Upper lobe of left lung (tissue), 6 donors: Measurements from ENCODE around the gene CDCP2. TPM values are rescaled to one million over a fixed set of nuclear protein-coding genes. Genes with fewer than 3 reads are reported as not detected.
A peak's percentile ranks its signal among the peaks of the same experiment; 100 is the strongest.
"Not testable (repeated sequence)": the region's sequence is repeated elsewhere in the genome, so short reads cannot be mapped to it uniquely, and the experiment has no call there.

Experiments
- ATAC-seq, 2 donors: fragments of 200-7000 bp; cut with Tn5 transposase; one replicate each; pipeline ENCODE4 v1.9.1; 2022; ENCODE audit warnings: mild to moderate bottlenecking in 2 of 2, moderate library complexity in 2 of 2; ENCODE audit not compliant: low FRiP score in 2 of 2
- DNase-seq, 2 donors: peaks; one replicate each; pipeline ENCODE4 v3.0.0-alpha.2; 2019 to 2020
- H3K27ac ChIP-seq, 4 donors: fragments of 200-600 bp; sonication (generic); one replicate each; pipeline ENCODE4 v1.5.1; 2016 to 2019
- H3K27me3 ChIP-seq, 4 donors: fragments of 200-600 bp; sonication (generic); one replicate each; pipeline ENCODE4 v1.5.1; 2017 to 2019
- H3K36me3 ChIP-seq, 4 donors: fragments of 200-600 bp; sonication (generic); one replicate each; pipeline ENCODE4 v1.5.1; 2016 to 2019
- H3K4me1 ChIP-seq, 4 donors: fragments of 200-600 bp; sonication (generic); one replicate each; pipeline ENCODE4 v1.5.1; 2018 to 2019
- H3K4me3 ChIP-seq, 4 donors: fragments of 200-600 bp; sonication (generic); one replicate each; pipeline ENCODE4 v1.5.1; 2017 to 2019; ENCODE audit warnings: mild to moderate bottlenecking in 2 of 4, moderate library complexity in 1 of 4
- H3K9me3 ChIP-seq, 4 donors: fragments of 200-600 bp; sonication (generic); one replicate each; pipeline ENCODE4 v1.5.1; 2018 to 2019
- EP300 ChIP-seq, 4 donors: sonication (generic); formaldehyde crosslinking; IDR thresholded peaks; one replicate each; pipeline ENCODE4 v1.5.1; 2017; ENCODE audit warnings: antibody characterized with exemption in 4 of 4, control low read depth in 2 of 4
- POLR2A ChIP-seq, 4 donors: fragments of 450-650 bp; IDR thresholded peaks; one replicate each; pipeline ENCODE4 v1.5.1; 2016 to 2017; ENCODE audit warnings: antibody characterized with exemption in 4 of 4, mild to moderate bottlenecking in 2 of 4
- POLR2AphosphoS5 ChIP-seq, 2 donors: sonication (generic); formaldehyde crosslinking; IDR thresholded peaks; one replicate each; pipeline ENCODE4 v1.5.1; 2017; ENCODE audit warnings: antibody characterized with exemption in 2 of 2
- WGBS, 2 donors: methylation state at CpG; one replicate each; pipeline ENCODE4 v1.1.5; 2017 to 2018; 5-methylcytosine and 5-hydroxymethylcytosine counted together
- total RNA-seq, 6 donors: library from RNA; depleted of rRNA in 4 of 6; stranded (reverse); fragments of >200 nt in 4 of 6; gene quantifications; one replicate each; pipeline versions ENCODE4 v1.1.0 to v1.2.1, GENCODE V29; 2016 to 2021
- TF ChIP-seq, protein P1 (sequence below), 6 experiments: fragments of 450-650 bp in 4 of 6; fragments of 200-600 bp in 2 of 6; sonication (generic) in 2 of 6; IDR thresholded peaks; one replicate each; pipeline ENCODE4 v1.5.1; 2016 to 2019; ENCODE audit warnings: antibody characterized with exemption in 6 of 6
- donor health status: DM: no; HTN: no; CAD: no; lungs with moderate emphysema.
- donor health status: DM: no; HTN: yes; CAD: no; lungs with severe emphysema.

CDCP2 gene
- total RNA-seq, 6 donors from 2014 or later: not detected

DNA sequence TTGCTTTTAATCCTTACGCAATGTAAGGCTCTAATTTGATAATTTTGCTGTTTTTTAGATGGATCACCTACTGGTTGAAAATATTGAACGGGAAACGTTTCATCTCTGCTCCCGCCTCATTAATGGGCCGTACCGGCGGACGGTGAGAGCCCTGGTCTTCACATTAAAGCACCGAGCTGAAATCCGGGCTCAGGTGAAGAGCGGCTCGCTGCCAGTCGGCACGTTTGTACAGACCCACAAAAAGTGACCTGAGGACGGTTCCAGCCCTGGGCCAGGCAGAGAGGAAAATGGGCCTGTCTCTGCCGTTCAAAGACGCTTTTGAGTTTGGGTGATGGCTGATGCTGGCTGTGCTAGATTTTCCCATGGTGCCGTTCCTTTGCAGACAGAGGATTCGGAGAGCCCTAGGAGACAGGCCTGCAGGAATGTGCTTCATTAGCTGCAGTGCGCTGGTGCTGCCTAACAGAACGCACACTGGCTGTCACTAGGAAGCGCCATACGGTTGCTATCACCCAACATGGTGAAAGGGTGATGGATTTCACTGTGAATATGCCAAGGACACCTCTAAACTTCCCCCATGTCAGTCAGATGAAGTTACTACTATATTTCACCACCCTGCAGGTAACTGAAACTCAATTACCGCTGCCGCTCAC lies 56.4 kb downstream of the CDCP2 start:
- 52 to 61% methylated on average over 22 to 25 of the region's 25 CpGs for WGBS, 2 donors
- TF ChIP-seq EP300 (IDR thresholded peaks at IDR 0.05) (no peak), POLR2A (IDR thresholded peaks at IDR 0.05) (no peak), POLR2AphosphoS5 (IDR thresholded peaks at IDR 0.05) (no peak)
- TF ChIP-seq, protein P1, sequence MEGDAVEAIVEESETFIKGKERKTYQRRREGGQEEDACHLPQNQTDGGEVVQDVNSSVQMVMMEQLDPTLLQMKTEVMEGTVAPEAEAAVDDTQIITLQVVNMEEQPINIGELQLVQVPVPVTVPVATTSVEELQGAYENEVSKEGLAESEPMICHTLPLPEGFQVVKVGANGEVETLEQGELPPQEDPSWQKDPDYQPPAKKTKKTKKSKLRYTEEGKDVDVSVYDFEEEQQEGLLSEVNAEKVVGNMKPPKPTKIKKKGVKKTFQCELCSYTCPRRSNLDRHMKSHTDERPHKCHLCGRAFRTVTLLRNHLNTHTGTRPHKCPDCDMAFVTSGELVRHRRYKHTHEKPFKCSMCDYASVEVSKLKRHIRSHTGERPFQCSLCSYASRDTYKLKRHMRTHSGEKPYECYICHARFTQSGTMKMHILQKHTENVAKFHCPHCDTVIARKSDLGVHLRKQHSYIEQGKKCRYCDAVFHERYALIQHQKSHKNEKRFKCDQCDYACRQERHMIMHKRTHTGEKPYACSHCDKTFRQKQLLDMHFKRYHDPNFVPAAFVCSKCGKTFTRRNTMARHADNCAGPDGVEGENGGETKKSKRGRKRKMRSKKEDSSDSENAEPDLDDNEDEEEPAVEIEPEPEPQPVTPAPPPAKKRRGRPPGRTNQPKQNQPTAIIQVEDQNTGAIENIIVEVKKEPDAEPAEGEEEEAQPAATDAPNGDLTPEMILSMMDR (IDR thresholded peaks at IDR 0.05): no peak
- Histone ChIP-seq H3K9me3 (no peaks in the 10 kb centered on the region), H3K27ac (no peak overlapping the region), H3K4me1 (peaks cover 11 to 18% (median 13%) of the 10 kb centered on the region in 4 donors), H3K27me3 (no peaks in the 10 kb centered on the region), H3K36me3 (peaks cover 0 to 8% (median 2%) of the 10 kb centered on the region in 4 donors), H3K4me3 (peak overlapping the region in 1 of 4 donors; percentile 7)
- no peak for DNase-seq
- no peak for ATAC-seq

DNA sequence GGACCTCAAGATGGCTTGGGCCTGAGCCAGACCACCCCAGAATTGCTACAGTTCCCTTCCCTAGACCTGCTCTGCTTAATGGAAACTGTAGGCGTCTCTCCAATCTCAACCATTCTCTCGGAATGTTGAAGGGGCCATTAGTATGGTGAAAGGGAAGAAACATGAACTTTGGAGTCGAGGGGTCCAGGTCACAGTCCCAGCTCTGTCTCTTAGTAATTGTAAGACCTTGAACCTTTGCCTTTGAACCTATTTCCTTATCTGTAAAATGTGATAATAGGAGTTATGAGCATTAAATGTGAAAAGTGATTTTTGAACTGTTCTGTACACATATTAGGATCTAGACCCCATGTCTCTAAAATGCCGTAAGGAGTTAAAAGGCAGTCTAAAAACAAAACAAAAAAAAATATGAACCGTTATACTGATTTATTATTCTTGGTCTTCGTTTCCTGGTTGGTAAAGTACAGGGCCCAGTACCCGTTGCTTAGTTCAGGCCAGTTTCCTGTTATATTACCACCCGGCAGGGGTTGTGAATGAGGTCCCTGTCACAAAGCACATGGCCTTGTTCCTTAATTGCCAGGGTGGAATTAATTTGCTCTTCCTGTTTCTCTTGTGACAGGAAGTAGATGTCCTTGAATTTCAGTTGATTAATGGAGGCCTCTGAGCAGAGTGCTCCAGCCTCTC lies 57.1 kb downstream of the CDCP2 start:
- TF ChIP-seq EP300 (IDR thresholded peaks at IDR 0.05): peak in 1 of 4 donors; percentile 18
- TF ChIP-seq POLR2AphosphoS5 (IDR thresholded peaks at IDR 0.05): peak in 1 of 2 donors; percentile 41
- TF ChIP-seq POLR2A (IDR thresholded peaks at IDR 0.05): no peak
- ATAC-seq (peak in 1 of 2 donors; percentile 71), DNase-seq (peak in 1 of 2 donors; percentile 37)
- Histone ChIP-seq H3K27ac (peak overlapping the region in 3 of 4 donors; percentile 4 to 59 (median 24)), H3K4me1 (peaks cover 11 to 18% (median 13%) of the 10 kb centered on the region in 4 donors), H3K36me3 (peaks cover 0 to 8% (median 2%) of the 10 kb centered on the region in 4 donors), H3K4me3 (peak overlapping the region in 1 of 4 donors; percentile 7), H3K9me3 (no peaks in the 10 kb centered on the region), H3K27me3 (no peaks in the 10 kb centered on the region)
- 45 to 46% methylated on average over 8 of the region's 8 CpGs for WGBS, 2 donors

DNA sequence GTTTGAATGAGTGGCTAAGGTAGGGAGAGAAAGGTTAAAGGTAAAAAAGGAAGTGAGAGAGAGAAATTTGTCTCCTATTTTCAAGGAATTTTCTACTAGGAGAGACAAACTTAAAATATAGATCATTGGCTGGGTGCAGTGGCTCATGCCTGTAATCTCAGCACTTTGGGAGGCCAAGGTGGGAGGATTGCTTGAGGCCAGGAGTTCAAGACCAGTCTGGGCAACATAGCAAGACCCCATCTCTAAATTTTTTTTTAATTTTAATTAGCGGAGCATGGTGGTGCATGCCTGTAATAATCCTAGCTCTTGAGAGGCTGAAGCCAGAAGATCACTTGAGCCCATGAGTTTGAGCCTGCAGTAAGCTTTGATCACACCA lies 58.1 kb downstream of the CDCP2 start:
- not testable (repeated sequence) for ATAC-seq, H3K9me3 ChIP-seq, H3K27ac ChIP-seq, H3K4me3 ChIP-seq, H3K27me3 ChIP-seq, H3K36me3 ChIP-seq, DNase-seq
- WGBS, 2 donors: 22 to 36% methylated on average over 1 of the region's 1 CpG
- H3K4me1 ChIP-seq: peaks cover 11 to 18% (median 13%) of the 10 kb centered on the region in 4 donors

DNA sequence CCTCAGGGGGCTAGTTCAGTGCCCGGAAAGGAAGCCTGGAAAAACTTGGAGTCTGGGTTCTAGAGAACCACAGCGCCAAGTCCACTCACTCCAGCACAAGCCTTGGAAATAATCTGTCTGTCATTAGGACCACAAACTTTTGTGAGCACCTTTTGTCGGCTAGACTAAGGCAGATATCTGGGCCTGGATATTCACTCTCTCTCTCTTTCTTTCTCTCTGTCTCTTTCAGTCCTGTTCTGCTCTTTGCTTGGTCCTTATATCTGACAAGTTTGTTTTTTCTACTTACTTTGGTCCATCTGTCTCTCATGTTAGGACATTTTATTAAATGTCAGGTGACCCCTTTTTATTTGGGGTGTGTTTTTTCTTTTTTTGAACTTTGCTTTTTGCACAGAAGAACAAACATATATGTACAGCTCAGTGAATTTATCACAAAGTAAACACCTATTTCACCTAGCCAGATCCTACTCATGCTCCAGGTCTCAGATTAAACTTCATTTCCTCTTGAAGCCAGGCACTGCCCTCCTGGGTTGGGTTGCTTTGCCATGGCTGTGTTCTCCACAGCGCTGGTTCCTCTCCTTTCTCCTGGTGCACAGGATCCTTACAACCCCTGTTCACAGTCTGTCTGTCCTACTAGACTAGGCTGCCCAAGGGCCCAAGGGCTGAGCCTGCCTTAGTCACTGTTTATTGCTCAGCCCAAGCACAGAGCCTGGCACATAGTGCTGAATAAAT lies 58.6 kb downstream of the CDCP2 start:
- Histone ChIP-seq H3K27me3 (no peaks in the 10 kb centered on the region), H3K4me3 (no peak overlapping the region), H3K9me3 (no peaks in the 10 kb centered on the region), H3K4me1 (peaks cover 11 to 18% (median 13%) of the 10 kb centered on the region in 4 donors), H3K27ac (no peak overlapping the region), H3K36me3 (peaks cover 0 to 8% (median 2%) of the 10 kb centered on the region in 4 donors)
- ATAC-seq (no peak), DNase-seq (no peak)
- WGBS, 2 donors: 87 to 92% methylated on average over 4 of the region's 4 CpGs
- TF ChIP-seq, protein P1 (IDR thresholded peaks at IDR 0.05): no peak
- TF ChIP-seq EP300 (IDR thresholded peaks at IDR 0.05): no peak
- no peak for TF ChIP-seq POLR2A (IDR thresholded peaks at IDR 0.05)
- no peak for TF ChIP-seq POLR2AphosphoS5 (IDR thresholded peaks at IDR 0.05)

DNA sequence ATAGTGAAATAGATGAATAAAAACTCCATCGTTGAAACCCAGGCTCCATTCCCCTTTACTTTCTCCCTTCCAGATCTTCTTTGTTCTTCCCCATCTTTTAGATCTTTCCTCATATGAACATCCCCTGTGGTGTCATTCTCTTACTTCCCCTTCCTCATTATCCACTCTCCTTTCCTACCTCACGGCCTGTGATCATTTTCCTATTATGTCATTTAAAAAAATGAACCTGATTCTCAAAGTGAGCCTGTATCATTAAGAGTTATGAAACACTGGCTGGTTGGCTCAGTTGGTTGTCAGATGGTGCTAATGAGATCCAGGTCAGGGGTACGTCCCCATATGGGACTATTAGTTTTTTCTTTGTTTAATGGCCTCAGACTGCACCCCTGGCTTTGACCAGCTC lies 61.1 kb downstream of the CDCP2 start:
- no peak for DNase-seq
- TF ChIP-seq, protein P1 (IDR thresholded peaks at IDR 0.05): no peak
- TF ChIP-seq POLR2AphosphoS5 (IDR thresholded peaks at IDR 0.05): no peak
- no peak for TF ChIP-seq EP300 (IDR thresholded peaks at IDR 0.05)
- TF ChIP-seq POLR2A (IDR thresholded peaks at IDR 0.05): no peak
- ATAC-seq: no peak
- H3K27ac ChIP-seq: no peak overlapping the region
- 74 to 85% methylated on average over 3 of the region's 3 CpGs for WGBS, 2 donors
- H3K27me3 ChIP-seq: no peaks in the 10 kb centered on the region
- H3K4me1 ChIP-seq: peaks cover 11 to 18% (median 13%) of the 10 kb centered on the region in 4 donors
- peaks cover 0 to 4% (median 1%) of the 10 kb centered on the region in 4 donors for H3K36me3 ChIP-seq
- no peak overlapping the region for H3K4me3 ChIP-seq
- H3K9me3 ChIP-seq: no peaks in the 10 kb centered on the region
